Adrenal gland (tissue), 5 donors: ENCODE measurements around the gene D2HGDH.

ENCODE experiments used
- CTCF ChIP-seq, 6 experiments: fragments of 450-650 bp in 4 of 6; fragments of 200-600 bp in 2 of 6; sonication (generic) in 1 of 6; IDR thresholded peaks; 1 replicate in 5 of 6; 2 replicates in 1 of 6; pipeline versions ENCODE4 v1.5.1 to v1.8.0; 2016 to 2021; ENCODE audit warnings: antibody characterized with exemption in 6 of 6, mild to moderate bottlenecking in 2 of 6, moderate library complexity in 1 of 6
- POLR2A ChIP-seq, 2 donors: fragments of 450-650 bp; IDR thresholded peaks; one replicate each; pipeline ENCODE4 v1.6.1; 2017; ENCODE audit warnings: antibody characterized with exemption in 2 of 2, mild to moderate bottlenecking in 2 of 2, moderate library complexity in 1 of 2
- donor health status: DM: no; HTN: no; CAD: no.

- TF ChIP-seq POLR2A (IDR thresholded peaks at IDR 0.05) (no peak), CTCF (IDR thresholded peaks at IDR 0.05) (no peak)
Observed at GRCh38 chr2:241763551-241764274, 29.3 kb downstream of the D2HGDH start.
